ENCODE results near the gene CYB561D2. TPM values are rescaled to one million over a fixed set of nuclear protein-coding genes. Genes with fewer than 3 reads are reported as not detected.

CYB561D2 gene
- polyA plus RNA-seq, 2 donors: 12.8 to 21.8 TPM

- Histone ChIP-seq H3K9me3 (ENCODE audit: control insufficient read depth in 2 of 2, insufficient read depth in 1 of 2, low read depth in 1 of 2, low read length in 1 of 2) (no peaks in the 10 kb centered on the region), H3K27ac (ENCODE audit: low read depth in 2 of 2, low read length in 1 of 2) (no peak overlapping the region), H3K36me3 (ENCODE audit: control insufficient read depth in 2 of 2, insufficient read depth in 2 of 2, low read length in 1 of 2) (no peaks in the 10 kb centered on the region), H3K27me3 (ENCODE audit: control insufficient read depth in 1 of 2, insufficient read depth in 2 of 2, low read length in 2 of 2) (no peaks in the 10 kb centered on the region), H3K4me1 (ENCODE audit: control insufficient read depth in 2 of 2, insufficient read depth in 2 of 2, low read length in 1 of 2) (no peaks in the 10 kb centered on the region), H3K4me3 (ENCODE audit: low read depth in 1 of 2, low read length in 2 of 2) (no peak overlapping the region)
- WGBS, 2 donors: 54 to 67% methylated on average over 3 of the region's 3 CpGs
These were observed 20.5 kb downstream of the CYB561D2 start for GRCh38 chr3:50371133-50371685.

GRCh38 chr3:50372349-50372748 lies 21.7 kb downstream of the CYB561D2 start:
- no peak overlapping the region for H3K4me3 ChIP-seq (ENCODE audit: low read depth in 1 of 2, low read length in 2 of 2)
- H3K4me1 ChIP-seq (ENCODE audit: control insufficient read depth in 2 of 2, insufficient read depth in 2 of 2, low read length in 1 of 2): no peaks in the 10 kb centered on the region
- H3K27me3 ChIP-seq (ENCODE audit: control insufficient read depth in 1 of 2, insufficient read depth in 2 of 2, low read length in 2 of 2): no peaks in the 10 kb centered on the region
- H3K27ac ChIP-seq (ENCODE audit: low read depth in 2 of 2, low read length in 1 of 2): no peak overlapping the region
- H3K9me3 ChIP-seq (ENCODE audit: control insufficient read depth in 2 of 2, insufficient read depth in 1 of 2, low read depth in 1 of 2, low read length in 1 of 2): no peaks in the 10 kb centered on the region
- no peaks in the 10 kb centered on the region for H3K36me3 ChIP-seq (ENCODE audit: control insufficient read depth in 2 of 2, insufficient read depth in 2 of 2, low read length in 1 of 2)
- WGBS, 2 donors: 55 to 62% methylated on average over 8 of the region's 8 CpGs

DNA sequence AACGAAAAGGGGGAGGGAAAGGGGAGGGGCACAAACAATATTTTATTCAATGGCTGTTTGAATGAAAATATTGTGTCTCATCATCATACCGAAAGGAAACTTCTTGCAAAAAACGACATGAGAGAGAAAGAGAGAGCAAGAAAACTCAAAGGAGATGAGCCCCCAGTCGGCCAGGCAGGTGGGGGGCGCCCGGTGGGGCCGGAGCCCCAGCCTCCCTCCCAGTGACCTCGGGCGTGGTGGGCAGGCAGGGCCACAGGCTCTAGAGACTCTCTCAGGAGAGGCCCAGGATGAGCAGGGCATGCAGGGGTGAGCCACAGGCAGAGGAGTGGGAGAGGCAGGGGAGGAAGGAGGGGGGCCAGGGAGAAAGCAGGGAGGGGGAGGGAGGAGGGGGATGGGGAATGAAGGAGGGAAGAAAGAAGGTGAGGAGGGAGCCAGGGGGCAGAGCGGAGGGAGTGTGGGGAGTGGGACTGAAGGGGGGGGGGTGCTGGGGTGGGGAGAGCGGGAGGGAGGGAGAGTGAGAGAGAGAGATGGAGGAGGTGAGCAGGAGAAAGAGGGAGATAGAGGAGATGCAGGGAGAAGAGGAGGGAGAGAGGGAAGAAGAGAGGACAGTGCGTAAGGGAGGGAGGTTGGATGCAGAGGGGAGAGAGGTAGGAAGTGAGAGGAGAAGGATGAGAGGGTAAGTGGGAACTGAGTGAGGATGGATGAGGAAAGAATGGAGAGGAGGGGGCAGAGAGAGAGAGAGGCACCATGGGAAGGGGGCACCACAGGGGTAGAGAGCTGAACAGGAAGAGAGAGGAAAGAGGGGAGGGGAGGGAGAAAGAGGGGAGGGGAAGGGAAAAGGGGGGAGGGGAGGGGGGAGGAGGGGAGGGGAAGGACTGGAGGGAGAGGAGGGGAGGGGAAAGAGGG lies 22.7 kb downstream of the CYB561D2 start:
- Histone ChIP-seq H3K4me1 (ENCODE audit: control insufficient read depth in 2 of 2, insufficient read depth in 2 of 2, low read length in 1 of 2) (no peaks in the 10 kb centered on the region), H3K9me3 (ENCODE audit: control insufficient read depth in 2 of 2, insufficient read depth in 1 of 2, low read depth in 1 of 2, low read length in 1 of 2) (no peaks in the 10 kb centered on the region), H3K36me3 (ENCODE audit: control insufficient read depth in 2 of 2, insufficient read depth in 2 of 2, low read length in 1 of 2) (no peaks in the 10 kb centered on the region), H3K27me3 (ENCODE audit: control insufficient read depth in 1 of 2, insufficient read depth in 2 of 2, low read length in 2 of 2) (no peaks in the 10 kb centered on the region), H3K27ac (ENCODE audit: low read depth in 2 of 2, low read length in 1 of 2) (no peak overlapping the region), H3K4me3 (ENCODE audit: low read depth in 1 of 2, low read length in 2 of 2) (no peak overlapping the region)
- WGBS, 2 donors: 60 to 63% methylated on average over 12 of the region's 12 CpGs

- no peaks in the 10 kb centered on the region for H3K36me3 ChIP-seq (ENCODE audit: control insufficient read depth in 2 of 2, insufficient read depth in 2 of 2, low read length in 1 of 2)
- 70 to 71% methylated on average over 19 to 22 of the region's 22 CpGs for WGBS, 2 donors
- H3K4me1 ChIP-seq (ENCODE audit: control insufficient read depth in 2 of 2, insufficient read depth in 2 of 2, low read length in 1 of 2): no peaks in the 10 kb centered on the region
These were observed 23.9 kb downstream of the CYB561D2 start for GRCh38 chr3:50374363-50375257.

DNA sequence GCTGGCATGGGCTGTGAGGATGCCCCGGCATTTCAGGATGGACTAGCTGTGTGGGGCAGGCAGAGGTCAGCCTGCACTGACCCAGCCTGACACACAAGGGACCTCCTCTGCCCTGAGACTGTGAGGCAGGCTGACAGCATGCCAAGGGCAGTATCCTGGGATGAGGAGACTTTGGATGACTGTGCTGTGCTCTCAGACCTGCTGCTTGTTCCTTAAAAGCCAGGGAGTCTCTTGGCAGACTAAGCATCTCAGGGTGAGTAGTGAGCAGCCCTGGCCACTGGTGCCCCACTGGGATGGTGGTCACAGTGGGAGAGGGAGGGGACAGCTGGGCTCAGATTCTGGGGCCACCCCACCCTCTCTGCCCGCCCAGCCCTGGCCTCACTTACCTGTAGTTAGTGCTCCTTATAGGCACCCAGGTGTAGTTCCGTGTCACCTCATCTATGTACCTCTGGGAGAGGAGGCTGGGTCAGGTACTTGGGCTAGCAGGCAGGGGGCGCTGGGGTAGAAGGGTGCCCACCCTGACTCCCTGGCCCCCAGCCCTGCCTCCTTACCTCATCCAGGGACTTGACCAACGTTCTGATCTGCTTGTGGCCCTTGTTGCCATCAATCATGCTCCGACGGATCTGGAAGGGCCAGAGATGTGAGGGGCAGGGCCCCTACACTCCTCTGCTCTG lies 24.7 kb downstream of the CYB561D2 start:
- no peaks in the 10 kb centered on the region for H3K36me3 ChIP-seq (ENCODE audit: control insufficient read depth in 2 of 2, insufficient read depth in 2 of 2, low read length in 1 of 2)
- no peak overlapping the region for H3K27ac ChIP-seq (ENCODE audit: low read depth in 2 of 2, low read length in 1 of 2)
- H3K9me3 ChIP-seq (ENCODE audit: control insufficient read depth in 2 of 2, insufficient read depth in 1 of 2, low read depth in 1 of 2, low read length in 1 of 2): no peaks in the 10 kb centered on the region
- 69 to 70% methylated on average over 7 of the region's 7 CpGs for WGBS, 2 donors
- H3K4me1 ChIP-seq (ENCODE audit: control insufficient read depth in 2 of 2, insufficient read depth in 2 of 2, low read length in 1 of 2): no peaks in the 10 kb centered on the region
- no peak overlapping the region for H3K4me3 ChIP-seq (ENCODE audit: low read depth in 1 of 2, low read length in 2 of 2)
- no peaks in the 10 kb centered on the region for H3K27me3 ChIP-seq (ENCODE audit: control insufficient read depth in 1 of 2, insufficient read depth in 2 of 2, low read length in 2 of 2)

More at GRCh38 chr3:50374363-50375257, 23.9 kb downstream of the CYB561D2 start:
- no peaks in the 10 kb centered on the region for H3K9me3 ChIP-seq (ENCODE audit: control insufficient read depth in 2 of 2, insufficient read depth in 1 of 2, low read depth in 1 of 2, low read length in 1 of 2)
- H3K4me3 ChIP-seq (ENCODE audit: low read depth in 1 of 2, low read length in 2 of 2): no peak overlapping the region
- no peaks in the 10 kb centered on the region for H3K27me3 ChIP-seq (ENCODE audit: control insufficient read depth in 1 of 2, insufficient read depth in 2 of 2, low read length in 2 of 2)
- H3K27ac ChIP-seq (ENCODE audit: low read depth in 2 of 2, low read length in 1 of 2): no peak overlapping the region

GRCh38 chr3:50378024-50378423 lies 27.4 kb downstream of the CYB561D2 start:
- H3K27ac ChIP-seq (ENCODE audit: low read depth in 2 of 2, low read length in 1 of 2): no peak overlapping the region
- H3K36me3 ChIP-seq (ENCODE audit: control insufficient read depth in 2 of 2, insufficient read depth in 2 of 2, low read length in 1 of 2): no peaks in the 10 kb centered on the region
- H3K4me1 ChIP-seq (ENCODE audit: control insufficient read depth in 2 of 2, insufficient read depth in 2 of 2, low read length in 1 of 2): no peaks in the 10 kb centered on the region
- 82 to 83% methylated on average over 6 of the region's 6 CpGs for WGBS, 2 donors
- no peak overlapping the region for H3K4me3 ChIP-seq (ENCODE audit: low read depth in 1 of 2, low read length in 2 of 2)
- no peaks in the 10 kb centered on the region for H3K27me3 ChIP-seq (ENCODE audit: control insufficient read depth in 1 of 2, insufficient read depth in 2 of 2, low read length in 2 of 2)
- H3K9me3 ChIP-seq (ENCODE audit: control insufficient read depth in 2 of 2, insufficient read depth in 1 of 2, low read depth in 1 of 2, low read length in 1 of 2): no peaks in the 10 kb centered on the region

- Histone ChIP-seq H3K36me3 (ENCODE audit: control insufficient read depth in 2 of 2, insufficient read depth in 2 of 2, low read length in 1 of 2) (no peaks in the 10 kb centered on the region), H3K4me1 (ENCODE audit: control insufficient read depth in 2 of 2, insufficient read depth in 2 of 2, low read length in 1 of 2) (no peaks in the 10 kb centered on the region), H3K9me3 (ENCODE audit: control insufficient read depth in 2 of 2, insufficient read depth in 1 of 2, low read depth in 1 of 2, low read length in 1 of 2) (no peaks in the 10 kb centered on the region), H3K27me3 (ENCODE audit: control insufficient read depth in 1 of 2, insufficient read depth in 2 of 2, low read length in 2 of 2) (no peaks in the 10 kb centered on the region), H3K4me3 (ENCODE audit: low read depth in 1 of 2, low read length in 2 of 2) (no peak overlapping the region), H3K27ac (ENCODE audit: low read depth in 2 of 2, low read length in 1 of 2) (no peak overlapping the region)
- WGBS, 2 donors: 92% methylated on average over 17 of the region's 17 CpGs
These were observed 28.1 kb downstream of the CYB561D2 start for GRCh38 chr3:50378757-50379156.

DNA sequence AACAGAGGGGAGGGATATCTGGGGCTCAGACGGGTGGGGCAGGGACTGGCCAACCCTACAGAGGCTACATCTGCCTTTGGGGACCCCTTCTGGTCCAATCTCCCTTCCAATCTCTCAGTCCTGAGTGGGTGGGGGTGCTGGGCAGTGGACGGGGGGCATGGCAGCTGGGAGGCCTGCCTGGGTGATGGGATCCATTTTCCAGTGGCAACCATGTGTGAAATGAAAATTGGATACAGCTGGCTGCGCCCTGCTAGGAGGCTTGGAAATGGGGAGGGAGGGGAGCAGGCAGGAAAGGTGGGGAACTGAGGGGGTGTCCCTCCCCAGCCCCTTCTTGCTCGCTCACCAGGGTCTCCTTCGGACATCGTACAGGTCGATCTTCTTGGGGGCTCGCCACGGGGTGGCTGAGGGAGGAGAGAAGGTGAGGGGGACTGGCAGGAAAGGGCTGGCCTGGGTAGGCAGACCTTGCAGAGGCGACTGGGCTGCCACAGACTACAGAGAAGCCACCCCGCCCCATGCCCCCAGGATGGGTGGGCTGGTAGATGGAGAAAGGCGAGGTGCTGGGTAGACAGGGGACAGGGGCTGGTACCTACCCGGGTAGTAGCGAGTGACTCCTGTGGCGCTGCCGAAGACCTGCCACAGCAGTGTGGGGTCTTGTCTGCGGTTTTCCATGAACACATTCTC lies 29.9 kb downstream of the CYB561D2 start:
- no peaks in the 10 kb centered on the region for H3K36me3 ChIP-seq (ENCODE audit: control insufficient read depth in 2 of 2, insufficient read depth in 2 of 2, low read length in 1 of 2)
- H3K4me3 ChIP-seq (ENCODE audit: low read depth in 1 of 2, low read length in 2 of 2): no peak overlapping the region
- no peak overlapping the region for H3K27ac ChIP-seq (ENCODE audit: low read depth in 2 of 2, low read length in 1 of 2)
- H3K9me3 ChIP-seq (ENCODE audit: control insufficient read depth in 2 of 2, insufficient read depth in 1 of 2, low read depth in 1 of 2, low read length in 1 of 2): no peaks in the 10 kb centered on the region
- no peaks in the 10 kb centered on the region for H3K27me3 ChIP-seq (ENCODE audit: control insufficient read depth in 1 of 2, insufficient read depth in 2 of 2, low read length in 2 of 2)
- H3K4me1 ChIP-seq (ENCODE audit: control insufficient read depth in 2 of 2, insufficient read depth in 2 of 2, low read length in 1 of 2): no peaks in the 10 kb centered on the region
- 90 to 91% methylated on average over 17 of the region's 17 CpGs for WGBS, 2 donors

DNA sequence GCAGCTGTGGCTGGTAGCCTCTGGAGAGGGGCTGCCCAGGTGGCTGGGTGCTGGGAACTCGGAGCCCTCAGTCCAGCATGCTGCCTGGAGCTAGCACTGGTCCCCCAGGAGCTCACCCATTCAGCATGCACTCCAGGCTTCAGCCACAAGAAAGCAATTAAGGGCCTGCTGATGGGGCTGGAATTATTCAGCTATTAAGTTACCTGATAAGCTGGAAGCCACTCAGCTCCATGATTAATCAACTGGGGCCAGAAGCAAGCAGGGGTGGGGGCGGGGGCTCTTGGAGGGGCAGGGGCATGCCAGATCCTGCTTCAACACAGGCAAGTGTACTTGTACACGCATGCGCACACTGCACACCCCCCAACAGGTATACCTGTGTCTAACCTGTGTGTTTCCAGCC lies 30.7 kb downstream of the CYB561D2 start:
- H3K27ac ChIP-seq (ENCODE audit: low read depth in 2 of 2, low read length in 1 of 2): no peak overlapping the region
- no peaks in the 10 kb centered on the region for H3K36me3 ChIP-seq (ENCODE audit: control insufficient read depth in 2 of 2, insufficient read depth in 2 of 2, low read length in 1 of 2)
- no peaks in the 10 kb centered on the region for H3K9me3 ChIP-seq (ENCODE audit: control insufficient read depth in 2 of 2, insufficient read depth in 1 of 2, low read depth in 1 of 2, low read length in 1 of 2)
- H3K27me3 ChIP-seq (ENCODE audit: control insufficient read depth in 1 of 2, insufficient read depth in 2 of 2, low read length in 2 of 2): no peaks in the 10 kb centered on the region
- H3K4me1 ChIP-seq (ENCODE audit: control insufficient read depth in 2 of 2, insufficient read depth in 2 of 2, low read length in 1 of 2): no peaks in the 10 kb centered on the region
- no peak overlapping the region for H3K4me3 ChIP-seq (ENCODE audit: low read depth in 1 of 2, low read length in 2 of 2)
- WGBS, 2 donors: 72 to 83% methylated on average over 4 of the region's 4 CpGs

Data from esophagus (tissue), 2 donors.